Fibroblast of skin of back (primary cell): Measurements from ENCODE around the gene ANGPTL5.
"Not testable (repeated sequence)": the region's sequence is repeated elsewhere in the genome, so short reads cannot be mapped to it uniquely, and the experiment has no call there.

Experiments
- DNase-seq: peaks from one replicate; pipeline ENCODE4 v3.0.0-alpha.2; 2013

The ANGPTL5 gene

DNA sequence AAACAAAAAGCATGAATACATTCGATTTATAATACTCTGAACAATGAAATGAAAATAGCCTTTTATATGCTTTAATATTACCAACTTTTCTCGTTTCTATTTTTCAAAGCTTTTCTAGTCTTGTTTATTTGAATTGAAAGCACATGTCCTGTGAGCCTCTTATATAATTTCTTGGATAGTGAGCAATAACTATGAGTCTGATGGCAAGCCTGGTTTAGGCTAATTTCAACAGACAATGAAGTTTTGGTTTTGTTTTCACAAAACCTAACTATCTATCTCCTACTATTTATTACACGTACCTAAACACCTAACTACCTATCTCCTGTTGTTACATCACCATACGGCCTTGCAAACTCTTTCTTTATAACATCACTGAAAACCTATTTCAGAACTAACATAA lies 30.7 kb downstream of the ANGPTL5 start:
- DNase-seq = no peak

DNA sequence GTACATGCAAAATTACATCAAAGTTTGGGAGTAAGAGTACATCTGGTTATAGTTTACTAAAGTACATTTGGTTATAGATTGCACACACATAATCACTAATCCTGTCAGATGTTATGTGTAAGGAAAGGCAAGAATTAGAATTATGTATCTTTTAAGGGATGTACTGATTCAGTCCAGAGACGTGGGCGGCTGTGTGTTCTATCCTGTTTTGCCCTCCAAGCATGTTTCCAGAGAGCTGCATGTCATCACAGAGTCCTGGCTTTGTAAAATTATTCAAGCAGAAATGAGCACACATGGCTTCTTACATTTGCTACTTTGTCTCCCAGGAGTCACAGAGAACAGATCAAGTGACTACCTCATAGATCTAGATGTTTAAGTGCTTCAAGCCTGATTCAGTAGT lies 34.7 kb downstream of the ANGPTL5 start:
- no peak for DNase-seq

GRCh38 chr11:101880222-101880621 lies 36.1 kb downstream of the ANGPTL5 start:
- peak; percentile 65 for DNase-seq

DNA sequence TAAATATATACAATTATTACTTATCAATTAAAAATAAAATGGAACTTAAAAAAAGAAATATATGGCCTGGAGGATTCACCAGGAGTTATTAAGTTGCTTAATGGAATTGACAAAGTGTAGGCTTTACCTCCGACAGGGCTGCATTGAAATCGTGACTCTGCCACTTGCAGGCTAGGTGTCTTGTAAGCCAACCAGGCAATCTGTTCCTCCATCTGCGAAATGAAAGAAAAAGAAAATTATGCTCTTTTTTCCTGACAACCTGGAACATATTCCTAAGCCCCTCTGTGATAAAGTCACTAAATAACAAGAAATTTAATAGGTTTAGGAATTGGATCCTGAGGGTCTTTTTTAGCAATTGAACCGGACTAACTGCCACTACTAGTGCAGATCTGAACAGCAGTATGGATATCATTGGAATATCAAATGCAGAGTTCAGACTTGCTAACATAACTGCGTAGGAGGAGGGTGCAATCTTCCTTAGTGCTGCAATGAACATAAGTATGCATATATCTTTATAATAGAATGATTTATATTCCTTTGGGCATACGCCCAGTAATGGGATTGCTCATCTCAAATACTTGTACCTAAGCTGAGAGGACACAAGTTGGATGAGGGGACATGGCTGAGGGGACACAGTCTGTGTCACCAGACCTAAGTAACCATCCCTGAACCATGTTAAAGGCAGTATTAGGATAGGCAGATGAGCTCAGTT lies 44.0 kb downstream of the ANGPTL5 start:
- DNase-seq = no peak

- DNase-seq = peak; percentile 83
These were observed 45.8 kb downstream of the ANGPTL5 start for GRCh38 chr11:101870510-101870909.

DNA sequence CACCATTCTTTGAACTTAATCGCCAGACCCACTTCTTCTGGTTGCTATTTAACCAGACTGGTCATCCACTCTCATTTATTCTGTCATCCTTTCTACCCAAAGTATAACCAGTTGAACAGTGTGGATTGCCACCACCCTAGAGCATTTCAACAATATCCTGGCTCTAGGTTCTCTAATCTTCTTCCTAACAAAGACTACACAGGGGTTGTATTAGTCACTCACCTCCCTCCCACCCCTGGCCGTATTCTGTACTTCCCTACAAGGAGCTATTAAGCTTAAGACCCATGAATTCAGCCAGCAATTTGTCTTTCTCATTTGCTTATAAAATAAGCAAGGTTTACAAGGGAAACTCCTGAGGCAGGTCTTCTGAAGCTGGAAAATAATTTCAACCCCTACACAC lies 48.4 kb downstream of the ANGPTL5 start:
- peak; percentile 51 for DNase-seq

DNA sequence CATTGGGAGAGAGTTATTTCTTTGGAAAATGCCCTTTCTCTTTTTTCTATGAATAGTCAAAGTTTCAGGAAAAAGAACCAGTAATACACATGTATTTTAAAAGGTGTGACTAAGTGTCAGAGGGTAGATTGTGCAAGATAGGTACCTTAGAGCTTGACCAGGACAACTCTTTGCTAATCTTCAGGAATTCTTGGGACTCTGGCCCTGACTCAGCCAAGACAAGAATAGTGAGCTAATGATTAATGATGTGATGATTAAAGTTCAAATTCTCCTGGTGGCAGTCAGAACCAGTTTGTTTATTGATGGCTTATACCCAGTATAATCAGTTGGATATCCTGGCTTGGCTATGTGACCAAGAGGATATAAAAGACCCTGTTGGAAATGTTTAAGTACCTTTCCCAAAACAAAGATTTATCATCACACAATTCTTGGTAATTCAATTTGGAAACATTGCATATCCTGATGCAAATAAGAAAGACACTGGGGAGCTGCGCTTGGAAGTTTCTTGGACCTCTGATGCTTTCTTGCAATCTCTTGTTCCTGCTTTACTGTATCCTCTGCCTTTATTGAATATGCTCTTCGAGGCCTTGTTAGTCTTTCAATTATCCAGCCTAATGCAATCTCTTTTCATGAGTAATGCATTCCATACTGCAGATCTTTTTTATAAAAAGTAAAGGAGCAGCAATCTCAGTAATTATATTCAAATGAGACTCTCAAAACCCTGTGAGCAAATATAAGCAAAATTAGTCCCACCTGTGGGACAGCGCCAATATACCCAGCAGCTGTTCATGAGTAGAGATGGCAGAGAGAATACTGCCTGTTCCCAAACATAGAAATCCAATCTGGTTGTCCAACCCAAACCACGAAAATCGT lies 49.5 kb downstream of the ANGPTL5 start:
- DNase-seq = peak; percentile 80

- no peak for DNase-seq
These were observed 52.2 kb downstream of the ANGPTL5 start for GRCh38 chr11:101864098-101864497.

DNA sequence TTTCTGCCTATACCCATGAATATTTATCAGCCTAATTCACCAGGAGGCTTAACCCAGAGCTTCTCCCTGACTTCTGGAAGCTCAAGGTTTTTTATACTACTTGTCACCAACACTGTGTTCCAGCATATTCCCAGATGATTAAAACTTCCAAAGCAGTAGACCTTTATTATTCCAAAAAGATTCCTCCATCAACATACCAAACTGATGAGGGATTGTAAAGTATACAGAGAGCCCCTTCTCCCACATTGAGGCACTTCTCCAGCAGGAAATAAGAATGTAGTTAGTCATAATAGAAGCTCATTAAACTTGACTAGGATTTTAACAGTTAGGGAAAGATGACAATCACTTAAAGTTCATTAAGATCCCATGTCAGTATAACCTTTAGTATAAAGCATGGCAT lies 53.0 kb downstream of the ANGPTL5 start:
- peak; percentile 97 for DNase-seq

GRCh38 chr11:101862391-101863233 lies 53.7 kb downstream of the ANGPTL5 start:
- DNase-seq = peak; percentile 92

- peak; percentile 74 for DNase-seq
These were observed 55.5 kb downstream of the ANGPTL5 start for GRCh38 chr11:101860696-101861427.

- not testable (repeated sequence) for DNase-seq
These were observed 64.1 kb downstream of the ANGPTL5 start for GRCh38 chr11:101852260-101852659.

DNA sequence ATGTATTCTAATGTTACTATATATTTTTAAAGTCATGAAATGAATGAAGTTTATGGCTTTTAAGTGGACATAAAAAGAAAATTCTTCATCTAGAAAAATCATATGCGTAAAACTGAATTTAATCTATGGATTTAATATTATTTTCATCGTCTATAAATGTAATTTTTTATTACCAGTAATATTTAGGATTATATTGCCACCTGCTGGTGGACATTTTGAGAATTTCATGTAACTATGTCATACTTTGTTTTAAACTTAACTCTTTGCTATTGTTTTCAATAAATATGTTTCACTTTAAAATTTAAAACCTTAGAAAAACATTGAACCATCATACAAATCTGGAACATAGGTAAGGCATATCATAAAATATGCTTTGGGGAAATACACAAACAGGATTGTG lies 68.1 kb downstream of the ANGPTL5 start:
- DNase-seq = peak; percentile 37

DNA sequence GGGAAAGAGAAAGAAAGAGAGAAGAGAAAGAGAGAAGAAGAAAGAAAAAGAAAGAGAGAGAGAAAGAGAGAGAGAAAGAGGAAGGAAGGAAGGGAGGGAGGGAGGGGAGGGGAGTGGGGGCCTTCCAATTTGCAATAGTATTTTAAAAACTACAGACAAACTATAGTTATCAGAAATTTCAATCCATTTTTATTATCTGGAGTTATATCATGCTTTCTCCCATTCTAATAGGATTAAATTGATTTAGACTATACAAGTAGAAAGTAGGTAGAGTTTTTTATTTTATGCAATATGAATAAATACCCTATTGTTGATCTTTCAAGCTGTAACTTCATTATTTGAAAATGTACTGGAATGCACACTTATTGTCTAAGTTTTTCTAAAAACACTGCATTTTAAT lies 71.7 kb downstream of the ANGPTL5 start:
- DNase-seq = no peak

GRCh38 chr11:101840704-101841103 lies 75.6 kb downstream of the ANGPTL5 start:
- no peak for DNase-seq
